Activated CD4-positive, alpha-beta T cell treated with anti-CD3 and anti-CD28 coated beads, Interleukin-2, amount 50 U/mL, for 48 hours (primary cell): ENCODE results near the gene SPARC.
"Not testable (repeated sequence)": the region's sequence is repeated elsewhere in the genome, so short reads cannot be mapped to it uniquely, and the experiment has no call there.

Experiments
- DNase-seq, 2 experiments: peaks; one replicate each; pipeline ENCODE4 v3.0.0-alpha.2; 2020

SPARC gene

GRCh38 chr5:151686674-151687407 lies at the start of gene SPARC:
SPARC (minus strand) TSS chr5:151686915; CDS start chr5:151676188, 10,727 bp downstream.
- DNase-seq = peak in 1 of 2 experiments; percentile 6

- no peak for DNase-seq
Measured at GRCh38 chr5:151735646-151736045, 48.9 kb upstream of the SPARC start.

GRCh38 chr5:151734064-151734408 lies 47.3 kb upstream of the SPARC start:
- no peak for DNase-seq

- DNase-seq = no peak
Measured at GRCh38 chr5:151733358-151734063, 46.8 kb upstream of the SPARC start.

- DNase-seq = no peak
Measured at GRCh38 chr5:151730381-151730780, 43.7 kb upstream of the SPARC start.

GRCh38 chr5:151729597-151729996 lies 42.9 kb upstream of the SPARC start:
- DNase-seq = not testable (repeated sequence)

GRCh38 chr5:151724360-151724759 lies 37.6 kb upstream of the SPARC start:
- no peak for DNase-seq

GRCh38 chr5:151722546-151722945 lies 35.8 kb upstream of the SPARC start:
- DNase-seq = no peak

GRCh38 chr5:151721812-151722391 lies 35.2 kb upstream of the SPARC start:
- DNase-seq = no peak

GRCh38 chr5:151721087-151721646 lies 34.5 kb upstream of the SPARC start:
- DNase-seq = peak in 1 of 2 experiments; percentile 32

GRCh38 chr5:151720215-151720614 lies 33.5 kb upstream of the SPARC start:
- DNase-seq = no peak

- DNase-seq = peak; percentile 15 to 39
Measured at GRCh38 chr5:151719228-151720000, 32.7 kb upstream of the SPARC start.

GRCh38 chr5:151718646-151719045 lies 31.9 kb upstream of the SPARC start:
- DNase-seq = no peak

GRCh38 chr5:151718153-151718552 lies 31.4 kb upstream of the SPARC start:
- DNase-seq = no peak

GRCh38 chr5:151717416-151717815 lies 30.7 kb upstream of the SPARC start:
- DNase-seq = no peak

GRCh38 chr5:151709109-151709735 lies 22.5 kb upstream of the SPARC start:
- no peak for DNase-seq

- DNase-seq = no peak
Measured at GRCh38 chr5:151708126-151708525, 21.4 kb upstream of the SPARC start.

- DNase-seq = no peak
Measured at GRCh38 chr5:151707567-151707966, 20.9 kb upstream of the SPARC start.

- no peak for DNase-seq
Measured at GRCh38 chr5:151706906-151707305, 20.2 kb upstream of the SPARC start.

- no peak for DNase-seq
Measured at GRCh38 chr5:151703780-151704179, 17.1 kb upstream of the SPARC start.

GRCh38 chr5:151703227-151703626 lies 16.5 kb upstream of the SPARC start:
- no peak for DNase-seq

- no peak for DNase-seq
Measured at GRCh38 chr5:151700820-151701219, 14.1 kb upstream of the SPARC start.
